Pulmonary artery endothelial cell (primary cell): ENCODE measurements around the gene HIF1A. TPM values are rescaled to one million over a fixed set of nuclear protein-coding genes. Genes with fewer than 3 reads are reported as not detected.
"Not testable (repeated sequence)": the region's sequence is repeated elsewhere in the genome, so short reads cannot be mapped to it uniquely, and the experiment has no call there.

Source experiments
- DNase-seq: peaks from one replicate; pipeline ENCODE4 v3.0.0-alpha.2; 2011; ENCODE audit warnings: low read depth, low spot score
- total RNA-seq: library from RNA; depleted of rRNA; stranded (reverse); fragments of >200 nt; gene quantifications from 2 replicates; pipeline ENCODE4 v1.2.3, GENCODE V29; 2014

Gene HIF1A
- total RNA-seq, 1 donor from 2014 or later = 119 TPM

DNA sequence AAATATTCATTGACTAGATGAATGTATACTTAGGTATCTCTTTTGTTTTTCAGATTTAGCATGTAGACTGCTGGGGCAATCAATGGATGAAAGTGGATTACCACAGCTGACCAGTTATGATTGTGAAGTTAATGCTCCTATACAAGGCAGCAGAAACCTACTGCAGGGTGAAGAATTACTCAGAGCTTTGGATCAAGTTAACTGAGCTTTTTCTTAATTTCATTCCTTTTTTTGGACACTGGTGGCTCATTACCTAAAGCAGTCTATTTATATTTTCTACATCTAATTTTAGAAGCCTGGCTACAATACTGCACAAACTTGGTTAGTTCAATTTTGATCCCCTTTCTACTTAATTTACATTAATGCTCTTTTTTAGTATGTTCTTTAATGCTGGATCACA, 51.6 kb downstream of the HIF1A start:
- no peak for DNase-seq

DNA sequence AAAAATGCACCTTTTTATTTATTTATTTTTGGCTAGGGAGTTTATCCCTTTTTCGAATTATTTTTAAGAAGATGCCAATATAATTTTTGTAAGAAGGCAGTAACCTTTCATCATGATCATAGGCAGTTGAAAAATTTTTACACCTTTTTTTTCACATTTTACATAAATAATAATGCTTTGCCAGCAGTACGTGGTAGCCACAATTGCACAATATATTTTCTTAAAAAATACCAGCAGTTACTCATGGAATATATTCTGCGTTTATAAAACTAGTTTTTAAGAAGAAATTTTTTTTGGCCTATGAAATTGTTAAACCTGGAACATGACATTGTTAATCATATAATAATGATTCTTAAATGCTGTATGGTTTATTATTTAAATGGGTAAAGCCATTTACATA, 52.0 kb downstream of the HIF1A start:
- no peak for DNase-seq

DNA sequence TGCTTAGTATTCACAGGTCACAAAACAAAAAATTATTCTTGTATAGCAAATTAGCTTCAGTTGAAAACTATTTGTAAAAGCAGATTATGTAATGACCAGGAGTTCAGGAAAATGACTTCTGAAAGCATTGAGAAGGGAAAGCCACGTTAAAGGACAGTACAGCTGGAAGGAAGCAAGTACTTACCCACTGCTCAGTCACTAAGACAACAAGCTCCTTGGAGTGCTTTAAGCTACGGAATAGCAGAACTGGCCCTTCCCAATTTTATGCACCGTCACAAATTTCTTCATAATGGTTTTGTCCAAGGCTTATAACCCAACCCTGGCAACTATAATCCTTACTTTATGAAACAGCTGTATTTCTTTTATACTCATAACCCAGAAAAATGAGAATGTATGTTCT, 54.0 kb downstream of the HIF1A start:
- no peak for DNase-seq

DNA sequence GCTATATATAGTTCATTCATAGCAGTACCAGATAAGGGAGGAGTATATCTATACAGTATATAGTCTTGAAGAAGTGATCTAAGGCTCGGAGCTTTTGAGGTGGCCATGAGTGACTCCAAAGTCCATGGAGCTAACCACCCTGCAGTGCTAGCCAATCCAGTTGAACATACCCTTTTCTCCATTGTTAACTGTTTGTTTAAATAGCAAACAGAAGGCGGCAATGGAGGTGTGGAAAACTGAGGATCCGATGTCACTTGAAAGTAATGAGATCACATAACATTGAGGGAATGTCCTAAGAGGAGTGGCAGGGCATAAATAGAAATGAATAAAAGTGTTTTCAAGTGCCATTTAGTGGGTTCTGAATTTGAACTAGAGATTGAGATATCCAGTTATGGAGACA, 54.6 kb downstream of the HIF1A start:
- DNase-seq = no peak

DNA sequence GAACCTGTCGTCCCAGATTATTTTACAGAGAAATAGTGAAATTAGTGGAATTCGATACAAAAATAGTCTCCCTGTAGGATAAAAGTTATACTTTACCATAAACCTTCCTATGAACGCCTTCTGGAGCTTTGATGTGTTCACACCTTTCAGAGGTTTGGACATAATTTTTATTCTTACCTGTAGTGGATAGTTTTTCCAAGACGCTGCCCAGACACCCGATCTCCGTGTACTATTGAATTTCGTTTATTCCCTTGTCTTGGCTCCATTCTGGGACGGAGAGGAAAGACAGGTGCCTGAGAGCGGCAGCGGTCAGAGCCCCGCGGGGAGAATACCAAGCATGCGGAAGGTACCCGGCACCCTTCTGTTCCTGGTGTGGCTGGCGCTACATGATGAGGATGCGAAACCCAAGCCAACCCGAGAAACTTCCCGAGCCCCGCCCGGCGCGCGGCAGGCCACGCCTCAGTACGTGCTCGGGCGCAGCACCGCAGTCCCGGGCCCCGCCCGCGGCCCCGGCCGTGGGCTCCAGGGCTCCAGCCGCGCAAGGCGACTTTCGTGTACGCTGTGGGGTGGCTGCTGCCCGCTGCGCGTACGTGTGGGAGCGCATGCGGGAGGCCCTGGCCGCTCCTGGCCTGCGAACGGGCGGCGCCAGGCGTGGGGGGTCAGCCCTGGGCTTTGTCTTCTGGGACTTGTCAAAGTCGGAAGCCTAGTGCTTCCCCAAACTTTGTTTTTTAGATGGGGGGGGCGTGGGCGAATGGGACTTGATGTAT, 55.6 kb downstream of the HIF1A start:
- DNase-seq = peak; percentile 26

DNA sequence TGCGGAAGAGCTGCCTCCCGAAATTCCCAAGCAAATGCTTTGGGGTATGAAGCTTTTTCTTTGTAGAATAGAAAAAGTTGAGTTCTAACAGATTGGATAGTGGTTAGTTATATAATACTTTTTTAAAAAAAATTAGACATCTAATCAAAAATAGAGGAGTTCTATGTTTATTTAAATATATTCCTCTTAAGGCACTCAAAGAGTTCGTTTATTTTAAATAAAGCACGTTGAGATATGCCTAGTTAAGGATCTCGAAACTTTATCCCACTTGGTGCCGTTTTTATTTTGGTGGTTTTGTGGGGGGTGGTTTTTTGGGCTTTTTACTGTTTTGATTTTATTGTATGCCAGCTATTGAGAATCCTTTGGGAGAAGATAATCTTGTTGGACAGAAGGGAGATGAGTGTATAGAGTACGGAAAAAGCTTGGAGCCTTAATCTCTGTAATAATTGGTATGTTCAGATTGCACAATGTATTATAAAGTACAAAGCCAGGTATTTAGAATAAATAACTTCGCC, 56.2 kb downstream of the HIF1A start:
- DNase-seq = no peak

DNA sequence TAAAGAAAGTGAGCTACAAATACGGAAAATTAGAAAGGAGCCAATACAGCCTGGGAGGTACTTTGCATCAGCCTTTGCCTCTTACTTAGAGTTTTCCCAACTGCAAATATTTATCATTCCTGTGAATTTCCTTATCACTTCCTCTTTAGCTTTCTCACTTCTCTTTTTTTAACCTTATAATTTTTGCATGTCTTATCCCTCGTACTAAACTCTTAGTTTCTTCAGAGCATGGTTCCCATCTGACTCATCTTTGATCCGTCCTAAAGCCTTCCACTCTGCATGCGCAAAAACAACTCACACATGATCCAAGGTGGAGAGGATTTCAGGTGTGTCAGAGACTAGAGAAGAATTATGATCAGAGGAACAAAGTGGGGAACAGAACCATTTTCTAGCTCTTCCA, 57.3 kb downstream of the HIF1A start:
- no peak for DNase-seq

DNA sequence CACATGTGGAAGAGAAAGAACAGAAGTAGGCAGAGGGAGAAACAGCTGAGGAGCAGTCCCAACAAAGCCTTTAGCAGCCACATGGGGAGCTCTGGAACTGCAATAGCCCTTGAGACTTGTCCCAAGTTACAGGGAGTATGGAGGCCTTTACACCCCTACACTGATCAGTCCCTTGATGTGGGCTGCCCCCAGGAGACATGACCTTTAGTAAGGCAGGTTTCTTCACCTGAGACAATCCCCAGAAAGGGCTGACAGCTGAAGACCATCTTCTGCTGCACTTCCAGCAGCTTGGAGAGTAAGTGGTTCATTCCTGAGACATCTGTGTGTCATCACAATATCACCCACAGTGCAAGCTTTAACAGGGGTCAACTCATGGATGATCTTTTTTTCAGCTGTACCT, 58.3 kb downstream of the HIF1A start:
- no peak for DNase-seq

DNA sequence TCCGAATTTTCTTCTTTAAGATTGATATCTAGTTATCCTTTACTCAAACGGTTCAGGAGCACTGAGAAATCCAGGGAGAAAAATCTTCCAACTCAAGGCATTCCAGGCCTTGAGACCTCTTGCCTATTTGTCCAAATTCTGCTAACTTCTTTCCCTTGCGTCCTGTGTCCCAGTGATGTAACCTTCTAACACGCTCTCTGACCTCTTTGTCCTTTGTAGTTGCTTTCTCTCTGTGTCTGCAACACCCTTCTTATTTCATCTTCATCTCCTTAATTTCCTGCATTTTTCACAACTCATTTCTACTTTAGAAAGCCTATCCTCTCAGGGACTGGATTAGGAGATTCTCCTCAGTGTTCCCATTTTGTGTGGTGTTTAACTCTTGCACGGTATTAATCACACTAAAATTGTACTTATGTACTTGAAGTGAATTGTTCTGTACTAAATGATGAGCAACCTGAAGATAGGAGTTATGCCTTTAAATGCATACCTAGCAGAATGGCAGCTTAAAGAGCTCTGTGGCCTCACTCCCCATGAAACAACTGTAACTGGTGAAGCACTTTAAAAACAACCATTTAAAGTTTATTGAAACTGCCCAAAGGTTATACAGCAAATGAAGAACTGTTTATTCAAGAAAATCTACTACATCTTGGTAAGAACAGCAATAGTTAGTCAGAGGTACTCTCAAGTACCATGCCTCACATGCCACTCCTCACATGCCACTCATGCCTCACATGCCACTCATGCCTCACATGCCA, 59.5 kb downstream of the HIF1A start:
- DNase-seq = no peak

DNA sequence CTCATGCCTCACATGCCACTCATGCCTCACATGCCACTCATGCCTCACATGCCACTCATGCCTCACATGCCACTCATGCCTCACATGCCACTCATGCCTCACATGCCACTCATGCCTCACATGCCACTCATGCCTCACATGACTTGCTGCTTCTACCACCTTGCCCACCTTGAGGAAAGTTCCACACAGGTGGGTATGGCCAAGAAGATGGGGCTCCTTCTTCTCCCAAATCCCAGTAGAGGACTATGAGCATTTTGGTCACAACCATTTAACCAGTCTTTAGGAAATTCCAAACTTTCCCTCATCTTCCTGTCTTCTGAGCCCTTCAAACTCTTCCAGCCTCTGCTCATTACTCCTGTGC, 60.0 kb downstream of the HIF1A start:
- not testable (repeated sequence) for DNase-seq

DNA sequence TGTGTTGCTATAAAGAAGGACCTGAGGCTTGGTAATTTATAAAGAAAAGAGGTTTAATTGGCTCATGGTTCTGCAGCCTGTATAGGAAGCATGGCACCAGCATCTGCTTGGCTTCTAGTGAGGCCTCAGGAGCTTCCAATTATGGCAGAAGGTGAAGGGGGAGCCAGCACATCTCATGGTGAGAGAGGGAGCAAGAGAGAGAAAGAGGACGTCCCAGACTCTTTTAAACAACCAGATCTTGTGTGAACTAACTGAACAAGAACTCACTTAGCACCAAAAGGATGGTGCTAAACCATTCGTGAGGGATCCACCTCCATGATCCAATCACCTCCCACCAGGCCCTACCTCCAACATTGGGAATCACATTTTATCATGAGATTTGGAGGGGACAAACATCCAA, 60.8 kb downstream of the HIF1A start:
- no peak for DNase-seq

DNA sequence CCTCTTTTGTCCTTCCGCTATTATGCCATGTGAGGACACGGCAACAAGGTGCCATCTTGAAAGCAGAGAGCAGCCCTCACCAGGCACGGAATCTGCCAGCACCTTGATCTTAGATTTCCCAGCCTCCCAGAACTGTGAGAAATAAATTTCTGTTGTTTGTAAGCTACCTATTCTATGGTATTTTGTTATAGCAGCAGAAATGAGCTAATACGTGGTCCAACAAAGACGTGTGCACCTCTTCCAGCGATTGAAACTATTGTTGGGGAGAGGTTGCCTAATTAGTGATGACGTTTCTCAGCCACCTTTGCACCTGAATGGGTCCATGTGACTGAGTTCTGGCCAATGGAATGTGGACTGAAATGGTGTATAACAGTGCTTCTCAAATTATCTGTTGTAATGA, 64.6 kb downstream of the HIF1A start:
- no peak for DNase-seq

DNA sequence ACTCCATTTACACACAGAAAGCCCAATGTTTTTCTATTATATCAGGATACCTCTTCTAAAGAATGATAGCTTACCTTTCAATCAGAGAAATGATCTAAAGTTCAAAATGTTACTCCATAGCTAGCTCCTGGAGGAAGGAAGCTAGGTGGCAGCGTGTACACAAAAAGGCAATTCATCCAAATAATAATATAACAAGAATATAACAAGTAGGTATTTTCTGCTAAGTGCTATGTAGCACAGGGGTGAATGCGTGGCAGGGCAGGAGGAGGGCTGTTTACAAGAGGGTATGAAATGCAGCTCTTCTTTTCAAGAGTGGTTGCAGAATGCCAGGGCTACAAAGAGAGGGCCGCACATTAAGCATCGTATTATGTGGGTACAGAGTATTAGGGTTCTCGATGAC, 66.2 kb downstream of the HIF1A start:
- DNase-seq = no peak

DNA sequence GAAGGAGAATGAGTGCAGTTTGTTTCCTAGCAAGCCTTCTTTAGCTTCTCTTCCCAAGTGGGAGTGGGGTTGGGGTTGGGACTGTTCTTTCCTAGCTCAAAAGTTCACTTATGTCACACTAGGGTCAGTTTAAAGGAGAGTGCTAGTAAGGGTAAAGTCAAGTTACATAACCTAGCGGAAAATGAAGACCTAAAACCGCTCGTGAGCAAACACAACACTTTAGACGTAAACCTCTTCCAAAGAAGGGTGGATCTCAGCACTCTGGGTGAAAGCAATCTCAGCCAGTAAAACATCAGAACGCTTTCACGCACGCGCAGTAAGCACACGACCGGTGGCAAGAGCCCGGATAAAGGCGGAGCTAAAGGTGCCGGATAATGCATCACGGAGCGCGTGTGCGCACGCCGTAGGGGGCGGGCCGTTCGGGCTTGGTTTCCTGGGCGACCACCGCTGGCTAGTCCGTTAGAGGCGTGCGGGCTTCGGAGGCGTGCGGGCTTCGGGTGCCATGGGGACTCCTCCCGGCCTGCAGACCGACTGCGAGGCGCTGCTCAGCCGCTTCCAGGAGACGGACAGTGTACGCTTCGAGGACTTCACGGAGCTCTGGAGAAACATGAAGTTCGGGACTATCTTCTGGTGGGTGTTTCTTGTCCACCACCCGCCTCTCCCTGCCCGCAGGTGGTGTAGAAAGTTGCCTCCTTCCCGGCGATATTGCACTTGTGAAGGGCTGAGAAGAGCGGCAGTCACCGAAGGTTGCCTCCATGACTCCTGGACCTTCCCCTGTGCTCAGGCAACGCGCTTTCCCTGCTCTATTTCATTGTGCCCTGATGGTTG, 66.9 kb downstream of the HIF1A start, which contains the start of gene SNAPC1:
TSS of gene SNAPC1 (plus strand) at position 462 of the 828 bp plus-strand sequence. CDS start at position 503, 41 bp downstream.
- DNase-seq = peak; percentile 87

DNA sequence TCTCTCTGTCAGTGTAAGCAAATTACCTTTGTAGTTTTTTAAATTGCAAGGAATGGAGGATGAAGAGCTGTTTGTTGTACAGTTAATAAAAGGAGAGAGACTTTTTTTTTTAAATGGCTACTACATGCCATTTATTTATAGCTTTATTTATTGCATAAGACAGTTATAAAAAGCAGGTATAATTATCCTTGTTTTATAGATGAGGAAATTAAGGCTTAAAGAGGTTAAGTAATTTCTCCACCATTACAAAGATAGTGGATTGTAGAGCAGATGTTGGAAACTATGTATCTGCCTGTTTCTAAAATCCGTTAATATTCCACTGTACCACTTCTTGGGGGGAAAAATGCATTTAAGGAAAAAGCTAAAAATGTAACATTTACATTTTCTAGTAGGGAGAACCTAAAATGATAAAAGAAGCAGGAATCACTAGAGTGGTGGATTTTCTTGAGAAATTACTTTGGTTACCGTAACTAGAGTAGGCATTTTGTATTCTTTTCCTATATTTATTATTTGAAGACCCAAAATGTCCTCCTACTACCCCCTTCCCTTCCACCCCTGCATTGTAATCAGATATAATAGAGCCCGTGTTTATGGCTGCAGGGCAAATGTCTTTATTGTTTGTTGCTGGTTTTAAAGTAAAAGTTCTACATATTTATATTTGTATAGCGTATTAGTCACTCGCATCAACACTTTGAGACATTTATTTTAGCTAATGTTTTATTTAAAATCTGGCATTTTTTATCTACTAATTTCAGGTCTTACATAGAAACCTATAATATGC, 69.2 kb downstream of the HIF1A start:
- DNase-seq = no peak

DNA sequence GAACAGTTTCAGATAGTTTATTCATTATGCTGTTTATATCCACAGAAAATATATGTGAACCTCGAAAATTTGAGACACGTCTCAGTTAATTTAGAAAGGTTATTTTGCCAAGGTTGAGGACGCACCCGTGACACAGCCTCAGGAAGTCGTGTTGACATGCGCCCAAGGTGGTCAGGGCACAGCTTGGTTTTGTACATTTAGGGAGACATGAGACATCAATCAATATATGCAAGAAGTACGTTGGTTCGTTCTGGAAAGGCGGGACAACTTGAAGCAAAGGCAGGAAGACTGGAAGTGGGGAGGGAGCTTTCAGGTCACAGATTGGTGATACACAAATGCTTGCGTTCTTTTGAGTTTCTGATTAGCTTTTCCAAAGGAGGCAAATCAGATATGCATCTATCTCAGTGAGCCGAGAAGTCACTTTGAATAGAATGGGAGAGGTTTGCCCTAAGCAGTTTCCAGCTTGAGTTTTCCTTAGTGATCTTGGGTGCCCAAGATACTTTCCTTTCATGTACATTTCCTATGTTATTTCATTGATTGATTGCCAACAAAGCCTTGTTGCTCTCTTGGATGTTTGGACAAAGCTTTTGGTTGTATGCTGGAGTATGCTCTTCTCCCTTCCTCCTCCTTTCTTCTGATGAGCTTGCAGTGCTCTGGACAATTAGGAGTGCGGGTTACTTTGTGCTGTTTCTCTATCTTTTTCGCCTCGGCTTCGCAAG, 70.1 kb downstream of the HIF1A start:
- DNase-seq = no peak

DNA sequence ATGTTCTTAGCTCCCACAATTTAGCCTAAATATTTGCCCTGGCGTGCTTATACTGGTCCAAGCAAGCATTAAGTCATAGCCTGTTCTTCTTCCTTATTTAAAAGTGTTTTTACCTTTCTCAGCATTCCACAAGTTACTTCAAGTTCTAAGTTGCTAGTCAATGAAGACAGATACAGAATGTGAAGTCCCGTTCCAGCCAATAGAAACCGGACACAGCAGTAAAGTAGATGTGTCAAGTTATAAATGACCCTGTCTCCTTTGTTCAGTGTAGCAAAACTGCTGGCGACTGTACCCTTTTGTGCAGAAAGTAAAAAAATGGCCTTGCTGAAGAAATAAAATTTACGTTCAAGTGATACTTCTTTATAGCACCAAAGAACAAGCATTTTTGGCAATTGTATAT, 70.8 kb downstream of the HIF1A start:
- no peak for DNase-seq

DNA sequence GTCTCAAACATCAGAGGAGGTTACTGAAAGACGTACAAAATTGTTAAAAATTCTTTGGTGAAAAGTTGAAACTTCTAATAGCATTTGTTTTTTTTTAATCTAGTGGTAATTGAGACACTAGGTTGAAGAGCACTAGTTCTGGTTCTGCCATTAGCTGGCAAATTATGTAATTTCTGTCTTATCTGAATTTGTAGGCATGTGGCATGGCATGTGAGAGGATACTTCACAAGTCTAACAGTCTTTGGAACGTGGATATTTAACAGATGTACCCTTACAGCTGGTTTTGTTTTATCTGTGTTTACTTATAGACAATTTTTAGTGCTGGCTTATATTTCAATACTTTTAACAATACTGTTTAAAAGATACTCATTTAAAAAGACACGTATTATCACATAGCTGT, 72.9 kb downstream of the HIF1A start:
- no peak for DNase-seq

DNA sequence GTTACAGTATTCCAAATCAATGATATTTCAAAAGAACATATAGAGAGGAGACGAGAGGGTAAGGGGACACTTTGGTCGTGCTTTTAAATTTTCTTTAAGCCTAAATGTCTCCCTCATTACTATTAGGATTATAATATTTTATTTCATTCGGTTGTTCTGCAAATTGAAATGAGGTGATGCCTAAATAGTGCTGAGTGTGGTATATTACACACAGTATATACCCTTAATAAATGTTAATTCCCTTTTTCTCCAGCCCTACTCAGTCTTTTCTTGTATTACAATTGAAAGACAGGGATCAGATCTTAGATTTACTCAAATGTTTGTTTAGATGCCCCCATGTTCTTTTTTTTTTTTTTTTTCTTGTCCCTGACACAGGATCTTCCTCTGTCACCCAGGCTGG, 74.6 kb downstream of the HIF1A start:
- no peak for DNase-seq

DNA sequence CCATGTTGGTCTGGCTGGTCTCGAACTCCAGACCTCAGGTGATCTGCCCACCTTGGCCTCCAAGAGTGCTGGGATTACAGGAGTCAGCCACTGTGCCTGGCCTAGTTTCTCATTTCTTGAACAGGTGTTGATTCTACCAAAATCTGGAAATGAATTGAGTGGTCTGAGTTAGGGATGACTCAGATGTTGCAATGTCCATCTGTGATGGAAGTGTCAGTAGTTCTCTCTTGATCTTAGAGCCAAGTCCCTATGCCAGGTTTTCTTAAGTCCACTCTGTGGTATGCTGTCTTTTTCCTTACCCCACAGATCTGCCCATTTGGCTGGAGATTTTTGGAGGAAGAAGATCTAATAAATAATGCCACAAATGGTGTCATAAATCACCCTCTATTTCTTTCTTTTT, 79.5 kb downstream of the HIF1A start:
- DNase-seq = no peak
